Spleen (tissue), 11 donors: Measurements from ENCODE around the gene PAPPA2. TPM values are rescaled to one million over a fixed set of nuclear protein-coding genes. Genes with fewer than 3 reads are reported as not detected.
"Not testable (repeated sequence)": the region's sequence is repeated elsewhere in the genome, so short reads cannot be mapped to it uniquely, and the experiment has no call there.

Source experiments
- DNase-seq: peaks from one replicate; pipeline ENCODE4 v3.0.0-alpha.2; 2020
- H3K27ac ChIP-seq, 8 donors: fragments of 200-600 bp; sonication (generic) in 7 of 8; 1 replicate in 4 of 8; 2 replicates in 4 of 8; pipeline versions ENCODE4 v1.5.0 to v1.8.0; 2016 to 2021; ENCODE audit warnings: inconsistent platforms in 4 of 8, mild to moderate bottlenecking in 4 of 8, moderate library complexity in 1 of 8
- H3K27me3 ChIP-seq, 7 donors: fragments of 200-600 bp; sonication (generic) in 6 of 7; replicated peaks in 1 of 7; 1 replicate in 4 of 7; 2 replicates in 3 of 7; pipeline versions ENCODE4 v1.5.0 to v1.8.0; 2016 to 2021; ENCODE audit warnings: inconsistent platforms in 3 of 7, mild to moderate bottlenecking in 1 of 7
- H3K36me3 ChIP-seq, 6 donors: fragments of 200-600 bp; sonication (generic) in 5 of 6; 1 replicate in 4 of 6; 2 replicates in 2 of 6; pipeline versions ENCODE4 v1.5.0 to v1.8.0; 2016 to 2021; ENCODE audit warnings: inconsistent platforms in 2 of 6
- H3K4me1 ChIP-seq, 6 donors: fragments of 200-600 bp; sonication (generic) in 5 of 6; 1 replicate in 3 of 6; 2 replicates in 3 of 6; pipeline versions ENCODE4 v1.5.0 to v1.8.0; 2016 to 2021; ENCODE audit warnings: inconsistent platforms in 3 of 6
- H3K4me3 ChIP-seq, 8 donors: fragments of 200-600 bp; sonication (generic) in 7 of 8; 1 replicate in 4 of 8; 2 replicates in 4 of 8; pipeline versions ENCODE4 v1.5.0 to v1.8.0; 2016 to 2021; ENCODE audit warnings: inconsistent platforms in 4 of 8, mild to moderate bottlenecking in 4 of 8, moderate library complexity in 2 of 8
- H3K9me3 ChIP-seq, 8 donors: fragments of 200-600 bp; sonication (generic) in 7 of 8; 1 replicate in 4 of 8; 2 replicates in 4 of 8; pipeline versions ENCODE4 v1.5.0 to v1.8.0; 2016 to 2021; ENCODE audit warnings: inconsistent platforms in 4 of 8
- POLR2A ChIP-seq, 3 donors: fragments of 450-650 bp; IDR thresholded peaks; one replicate each; pipeline ENCODE4 v1.5.1; 2017; ENCODE audit warnings: antibody characterized with exemption in 3 of 3, mild to moderate bottlenecking in 1 of 3
- POLR2AphosphoS5 ChIP-seq, 3 donors: sonication (generic); formaldehyde crosslinking; IDR thresholded peaks; one replicate each; pipeline ENCODE4 v1.5.1; 2017; ENCODE audit warnings: antibody characterized with exemption in 3 of 3
- WGBS, 5 donors: extraction: QIAGEN DNeasy Blood & Tissue Kit in 3 of 5; methylation state at CpG; one replicate each; pipeline versions ENCODE4 v1.1.5 to v1.1.7; 2013 to 2018; 5-methylcytosine and 5-hydroxymethylcytosine counted together
- intact Hi-C: fragments of 100-400 bp; cut with DNase I; formaldehyde crosslinking; loops from one replicate; pipeline ENCODE4 v1.15.0; 2023; ENCODE audit warnings: low total_unique reads
- polyA plus RNA-seq, 3 donors: library from polyadenylated mRNA; stranded (reverse); fragments of 200-250 nt; gene quantifications; one replicate each; pipeline ENCODE4 v1.2.1, GENCODE V29; 2013
- total RNA-seq, 7 donors: library from RNA; depleted of rRNA in 3 of 7; stranded (reverse); fragments of >200 nt in 3 of 7; fragmentation: NEBNext Ultra II Directional in 4 of 7; extraction: Animal tissue kit (Norgen Biotek cat#: 25700) in 4 of 7; gene quantifications; one replicate each; pipeline versions ENCODE4 v1.1.0 to v1.2.1, GENCODE V29; 2016 to 2021
- TF ChIP-seq, protein P1 (sequence below), 11 experiments: fragments of 200-600 bp in 7 of 11; fragments of 450-650 bp in 4 of 11; sonication (generic) in 4 of 11; IDR thresholded peaks in 8 of 11; conservative IDR thresholded peaks in 3 of 11; 1 replicate in 7 of 11; 2 replicates in 4 of 11; pipeline versions ENCODE4 v1.4.0 to v1.8.0; 2016 to 2021; ENCODE audit warnings: antibody characterized with exemption in 11 of 11, inconsistent platforms in 4 of 11, mild to moderate bottlenecking in 1 of 11
- donor health status: healthy with polysubstance abuse.
- donor health status: DM: no; HTN: no; CAD: no; lungs with moderate emphysema.
- donor health status: DM: no; HTN: no; CAD: no.
- donor health status: Bipolar disorder and iron deficiency.
- donor health status: healthy.
- donor health status: DM: no; HTN: no; CAD: no.
- donor health status: DM: yes; HTN: yes; CAD: no.

Gene PAPPA2
- total and polyA plus RNA-seq, 10 donors = 0.02 to 0.76 (median 0.06) TPM; not detected in 3

DNA sequence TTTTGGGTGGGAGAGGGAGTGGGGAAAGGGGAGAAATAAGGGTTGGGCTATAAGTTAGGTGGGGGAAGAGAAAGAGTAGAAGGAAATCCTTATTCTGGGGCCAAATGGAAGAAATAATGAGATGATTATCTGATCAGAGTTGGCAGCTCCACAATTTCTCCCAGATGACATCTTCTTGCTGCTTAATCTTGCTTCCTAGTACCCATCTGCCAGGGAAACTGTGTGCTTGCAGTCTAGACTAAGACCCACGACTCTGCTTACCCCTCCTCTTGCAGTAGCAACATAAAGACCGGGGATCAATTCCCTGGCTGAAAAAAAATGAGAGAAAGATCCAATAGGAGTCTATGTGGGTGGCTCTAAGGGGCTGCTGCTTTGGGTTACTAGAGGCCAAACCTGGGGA, 95.6 kb downstream of the PAPPA2 start:
- no peak for DNase-seq
- no peak overlapping the region for H3K4me3 ChIP-seq
- no peaks in the 10 kb centered on the region for H3K4me1 ChIP-seq
- no peaks in the 10 kb centered on the region for H3K36me3 ChIP-seq
- H3K9me3 ChIP-seq = no peaks in the 10 kb centered on the region
- 26 to 49% (median 33%) methylated on average over 2 of the region's 2 CpGs for WGBS, 5 donors
- peaks cover 0 to 36% (median under 1%) of the 10 kb centered on the region in 7 donors for H3K27me3 ChIP-seq
- TF ChIP-seq, protein P1, sequence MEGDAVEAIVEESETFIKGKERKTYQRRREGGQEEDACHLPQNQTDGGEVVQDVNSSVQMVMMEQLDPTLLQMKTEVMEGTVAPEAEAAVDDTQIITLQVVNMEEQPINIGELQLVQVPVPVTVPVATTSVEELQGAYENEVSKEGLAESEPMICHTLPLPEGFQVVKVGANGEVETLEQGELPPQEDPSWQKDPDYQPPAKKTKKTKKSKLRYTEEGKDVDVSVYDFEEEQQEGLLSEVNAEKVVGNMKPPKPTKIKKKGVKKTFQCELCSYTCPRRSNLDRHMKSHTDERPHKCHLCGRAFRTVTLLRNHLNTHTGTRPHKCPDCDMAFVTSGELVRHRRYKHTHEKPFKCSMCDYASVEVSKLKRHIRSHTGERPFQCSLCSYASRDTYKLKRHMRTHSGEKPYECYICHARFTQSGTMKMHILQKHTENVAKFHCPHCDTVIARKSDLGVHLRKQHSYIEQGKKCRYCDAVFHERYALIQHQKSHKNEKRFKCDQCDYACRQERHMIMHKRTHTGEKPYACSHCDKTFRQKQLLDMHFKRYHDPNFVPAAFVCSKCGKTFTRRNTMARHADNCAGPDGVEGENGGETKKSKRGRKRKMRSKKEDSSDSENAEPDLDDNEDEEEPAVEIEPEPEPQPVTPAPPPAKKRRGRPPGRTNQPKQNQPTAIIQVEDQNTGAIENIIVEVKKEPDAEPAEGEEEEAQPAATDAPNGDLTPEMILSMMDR (IDR thresholded peaks at IDR 0.05 in 8 of 11, conservative IDR thresholded peaks at IDR 0.05 in 3 of 11) = no peak
- TF ChIP-seq POLR2A (IDR thresholded peaks at IDR 0.05) (no peak), POLR2AphosphoS5 (IDR thresholded peaks at IDR 0.05) (no peak)
- no peak overlapping the region for H3K27ac ChIP-seq
- intact Hi-C loops = no loop called here

DNA sequence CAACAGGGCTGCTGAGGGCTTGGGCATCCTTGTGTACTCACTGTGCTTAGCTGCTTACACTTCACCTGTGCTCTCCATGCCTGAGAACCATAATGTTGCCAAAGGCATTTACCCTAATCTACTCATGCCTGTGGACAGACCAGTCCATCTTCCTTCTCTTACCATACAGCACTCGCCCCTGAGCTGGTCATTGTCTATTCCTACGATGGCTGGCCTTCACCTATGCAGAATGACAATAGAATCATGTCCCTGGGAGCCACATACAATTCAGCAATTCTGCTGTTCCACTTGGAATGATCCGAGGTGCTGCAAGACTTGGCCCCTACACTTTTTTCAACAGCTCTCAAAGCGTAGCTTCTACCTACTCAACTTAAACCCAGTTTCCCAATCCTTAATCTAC, 96.5 kb downstream of the PAPPA2 start:
- Histone ChIP-seq H3K9me3 (no peaks in the 10 kb centered on the region), H3K27me3 (peaks cover 0 to 28% (median 0%) of the 10 kb centered on the region in 7 donors), H3K4me1 (no peaks in the 10 kb centered on the region), H3K27ac (no peak overlapping the region), H3K36me3 (no peaks in the 10 kb centered on the region), H3K4me3 (no peak overlapping the region)
- WGBS, 5 donors = 21 to 26% (median 24%) methylated on average over 4 of the region's 4 CpGs
- intact Hi-C loops = no loop called here
- no peak for DNase-seq
- TF ChIP-seq POLR2A (IDR thresholded peaks at IDR 0.05) (no peak), POLR2AphosphoS5 (IDR thresholded peaks at IDR 0.05) (no peak)
- TF ChIP-seq, protein P1 (IDR thresholded peaks at IDR 0.05 in 8 of 11, conservative IDR thresholded peaks at IDR 0.05 in 3 of 11) = no peak

DNA sequence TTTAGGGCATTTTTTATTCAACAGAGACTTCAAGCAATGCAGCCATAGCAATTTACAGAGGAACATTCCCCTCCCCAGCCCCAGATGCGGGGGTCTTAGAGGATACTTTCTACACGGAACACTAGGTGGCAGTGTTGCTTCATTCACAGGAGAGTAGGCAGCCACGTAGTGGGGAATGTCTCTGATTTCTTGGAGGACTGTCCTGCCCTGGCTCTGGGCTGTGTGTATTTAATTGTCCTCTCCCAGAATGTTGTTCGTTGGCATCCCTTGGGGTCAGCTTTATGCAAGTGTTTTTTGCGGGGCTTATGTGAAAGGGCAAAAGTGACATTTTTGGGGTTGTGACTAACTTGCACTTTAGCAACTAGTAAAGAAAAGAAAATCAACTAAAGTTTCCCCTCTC, 96.9 kb downstream of the PAPPA2 start:
- H3K4me1 ChIP-seq = no peaks in the 10 kb centered on the region
- H3K27me3 ChIP-seq = peaks cover 0 to 26% (median 0%) of the 10 kb centered on the region in 7 donors
- no peaks in the 10 kb centered on the region for H3K36me3 ChIP-seq
- WGBS, 5 donors = 2 to 8% (median 7%) methylated on average over 5 of the region's 5 CpGs
- DNase-seq = no peak
- TF ChIP-seq, protein P1 (IDR thresholded peaks at IDR 0.05 in 8 of 11, conservative IDR thresholded peaks at IDR 0.05 in 3 of 11) = peak in 10 of 11 experiments; percentile 27 to 69 (median 57)
- no peak for TF ChIP-seq POLR2A (IDR thresholded peaks at IDR 0.05)
- TF ChIP-seq POLR2AphosphoS5 (IDR thresholded peaks at IDR 0.05) = no peak
- intact Hi-C loops = loop anchor here (10.0 kb wide), 1 partner anchor 325 kb away; no protein-coding TSS in a partner anchor
- H3K9me3 ChIP-seq = no peaks in the 10 kb centered on the region
- no peak overlapping the region for H3K27ac ChIP-seq
- H3K4me3 ChIP-seq = no peak overlapping the region

DNA sequence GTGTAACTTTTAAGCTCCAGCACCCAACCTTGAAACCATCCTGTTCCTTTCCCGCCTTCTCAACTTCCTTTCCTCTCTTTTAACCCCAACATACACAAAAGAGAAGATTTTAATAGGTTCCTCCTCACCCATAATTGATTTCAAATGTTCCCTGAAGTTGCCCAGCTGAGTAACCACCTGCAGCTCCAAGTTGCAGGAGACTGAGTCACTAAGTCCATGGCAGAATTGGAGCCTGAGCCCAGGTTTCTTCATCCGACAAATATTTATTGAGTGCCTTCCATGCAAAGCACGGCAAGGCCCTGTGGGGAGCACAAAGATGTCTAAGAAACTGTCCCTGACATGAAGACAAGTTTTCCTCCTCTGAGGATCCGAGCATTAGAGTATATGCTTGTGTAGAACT, 97.7 kb downstream of the PAPPA2 start:
- no peak overlapping the region for H3K27ac ChIP-seq
- no peaks in the 10 kb centered on the region for H3K4me1 ChIP-seq
- intact Hi-C loops = loop anchor here (10.0 kb wide), 1 partner anchor 324 kb away; no protein-coding TSS in a partner anchor
- no peaks in the 10 kb centered on the region for H3K36me3 ChIP-seq
- TF ChIP-seq POLR2AphosphoS5 (IDR thresholded peaks at IDR 0.05) (no peak), POLR2A (IDR thresholded peaks at IDR 0.05) (no peak)
- no peak overlapping the region for H3K4me3 ChIP-seq
- 81 to 89% (median 84%) methylated on average over 4 of the region's 4 CpGs for WGBS, 5 donors
- no peak for DNase-seq
- H3K9me3 ChIP-seq = no peaks in the 10 kb centered on the region
- H3K27me3 ChIP-seq = peaks cover 0 to 18% (median 0%) of the 10 kb centered on the region in 7 donors

DNA sequence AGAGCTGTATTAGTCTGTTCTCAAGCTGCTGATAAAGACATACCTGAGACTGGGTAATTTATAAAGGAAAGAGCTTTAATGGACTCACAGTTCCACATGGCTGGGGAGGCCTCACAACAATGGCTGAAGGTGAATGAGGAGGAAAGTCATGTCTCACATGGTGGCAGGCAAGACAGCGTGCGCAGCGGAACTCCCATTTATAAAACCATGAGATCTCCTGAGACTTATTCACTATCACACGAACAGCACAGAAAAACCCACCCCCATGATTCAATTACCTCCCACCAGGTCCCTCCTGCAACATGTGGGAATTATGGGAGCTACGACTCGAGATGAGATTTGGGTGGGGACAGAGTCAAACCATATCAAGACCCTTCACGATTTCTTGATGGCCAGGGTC, 98.8 kb downstream of the PAPPA2 start:
- not testable (repeated sequence) for H3K27ac ChIP-seq, H3K9me3 ChIP-seq, DNase-seq, H3K36me3 ChIP-seq, H3K27me3 ChIP-seq, H3K4me3 ChIP-seq, H3K4me1 ChIP-seq
- 81 to 92% (median 87%) methylated on average over 7 of the region's 7 CpGs for WGBS, 5 donors
- intact Hi-C loops = loop anchor here (10.0 kb wide), 1 partner anchor 323 kb away; no protein-coding TSS in a partner anchor
